ENCODE data around the gene DERL2. TPM values are rescaled to one million over a fixed set of nuclear protein-coding genes. Genes with fewer than 3 reads are reported as not detected.

DERL2 gene
- total RNA-seq, 6 experiments from 2014 or later, result 31.2 to 47.9 (median 43.2) TPM

GRCh38 chr17:5488752-5489151 is 2.8 kb upstream of the DERL2 start:
- Histone ChIP-seq H3K27me3 (no peaks in the 10 kb centered on the region), H3K4me3 (no peak overlapping the region), H3K9me3 (no peaks in the 10 kb centered on the region), H3K36me3 (peaks cover 0 to 23% (median 14%) of the 10 kb centered on the region in 4 donors), H3K27ac (no peak overlapping the region), H3K4me1 (peaks cover 0 to 27% (median 9%) of the 10 kb centered on the region in 4 donors)
- intact Hi-C loops (cut with DNase I), result no loop called here
- ATAC-seq, result no peak
- 88% methylated on average over 7 of the region's 8 CpGs for WGBS (ENCODE audit: insufficient coverage, low coverage, low lambda C conversion rate, missing lambda C conversion rate)
- TF ChIP-seq CTCF (IDR thresholded peaks at IDR 0.05) (no peak), POLR2A (IDR thresholded peaks at IDR 0.05) (no peak)
- no peak for DNase-seq

DNA sequence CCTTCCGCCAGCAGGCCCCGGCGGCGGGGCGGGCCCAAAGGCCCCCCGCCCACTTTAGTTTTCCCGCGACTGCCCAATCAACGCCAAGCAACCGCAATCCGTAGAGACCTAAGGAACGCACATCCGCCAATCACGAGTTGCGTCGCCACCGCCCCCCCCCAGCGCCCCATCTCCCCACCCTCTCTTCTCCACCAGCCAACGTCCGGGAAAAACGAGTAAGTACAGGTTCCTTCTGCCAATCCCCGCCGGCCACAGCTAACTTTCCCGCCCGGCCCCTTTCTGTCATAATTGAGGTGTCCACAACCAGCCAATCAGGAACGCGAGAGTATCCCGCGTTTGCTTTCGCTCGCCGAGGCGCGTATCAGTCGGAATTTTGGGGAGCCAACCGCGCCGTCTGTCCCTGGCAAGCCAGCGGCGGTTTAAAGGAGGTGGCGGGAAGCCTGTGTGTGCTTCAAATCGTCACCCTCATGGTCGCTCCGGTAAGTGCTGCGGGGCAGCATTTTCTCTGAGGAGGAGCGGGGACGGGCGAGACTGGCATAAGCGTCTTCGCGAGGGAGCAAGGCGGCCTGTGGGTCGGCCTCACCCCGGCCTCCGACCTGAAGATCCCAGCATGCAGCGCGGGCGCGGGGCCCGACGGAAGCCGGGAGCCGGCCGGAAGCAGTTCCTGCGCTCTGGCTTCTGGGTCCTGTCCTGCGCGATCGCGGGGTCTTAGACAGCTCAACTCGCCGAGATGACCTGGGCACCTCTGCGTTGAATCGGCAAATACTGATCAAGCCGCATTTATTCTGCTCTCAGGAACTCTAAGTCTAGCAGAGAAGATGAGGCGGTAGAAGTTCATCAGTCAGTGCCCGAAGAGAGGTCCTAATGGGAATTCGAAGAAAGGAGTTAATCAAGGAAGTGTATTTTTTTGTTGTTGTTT is 487 bp upstream of the DERL2 start, which contains the start of gene MIS12:
MIS12 (plus strand) TSS at position 361 of the 919 bp plus-strand sequence. CDS start 2,297 bp downstream, outside the sequence.
- no peaks in the 10 kb centered on the region for H3K9me3 ChIP-seq
- H3K27me3 ChIP-seq, result no peaks in the 10 kb centered on the region
- ATAC-seq (peak; percentile 92 to 96 (median 95)), DNase-seq (peak; percentile 98 to 99 (median 99))
- H3K36me3 ChIP-seq, result peaks cover 0 to 46% (median 22%) of the 10 kb centered on the region in 4 donors
- H3K4me3 ChIP-seq, result peak within 1 kb of the TSS; percentile 85 to 98 (median 91)
- intact Hi-C loops (cut with DNase I), result no loop called here
- peaks cover 0 to 27% (median 9%) of the 10 kb centered on the region in 4 donors for H3K4me1 ChIP-seq
- TF ChIP-seq POLR2A (IDR thresholded peaks at IDR 0.05) (peak; percentile 86), CTCF (IDR thresholded peaks at IDR 0.05) (no peak)
- peak within 1 kb of the TSS; percentile 96 to 99 (median 98) for H3K27ac ChIP-seq
- under 1% methylated on average over 66 of the region's 77 CpGs for WGBS (ENCODE audit: insufficient coverage, low coverage, low lambda C conversion rate, missing lambda C conversion rate)

DNA sequence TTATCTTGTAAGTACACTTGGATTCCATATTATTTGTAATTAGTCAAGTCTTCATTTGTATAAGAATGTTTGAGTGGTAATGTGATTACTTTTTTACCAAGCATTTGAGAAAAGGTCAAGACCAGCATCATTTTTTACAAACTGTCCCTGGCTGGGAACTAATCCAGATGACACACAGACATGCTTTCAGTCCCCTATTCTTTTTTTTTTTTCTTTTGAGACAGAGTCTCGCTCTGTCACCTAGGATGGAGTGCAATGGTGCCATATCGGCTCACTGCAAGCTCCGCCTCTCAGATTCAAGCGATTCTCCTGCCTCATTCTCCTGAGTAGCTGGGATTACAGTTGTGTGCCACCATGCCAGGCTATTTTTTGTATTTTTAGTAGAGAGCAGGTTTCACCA is 4.5 kb downstream of the DERL2 start:
- peaks cover 0 to 14% (median 6%) of the 10 kb centered on the region in 4 donors for H3K4me1 ChIP-seq
- intact Hi-C loops (cut with DNase I), result no loop called here
- H3K36me3 ChIP-seq, result peaks cover 9 to 72% (median 33%) of the 10 kb centered on the region in 4 donors
- H3K27me3 ChIP-seq, result no peaks in the 10 kb centered on the region
- no peaks in the 10 kb centered on the region for H3K9me3 ChIP-seq
- DNase-seq (no peak), ATAC-seq (no peak)
- TF ChIP-seq POLR2A (IDR thresholded peaks at IDR 0.05), result no peak
- no peak for TF ChIP-seq CTCF (IDR thresholded peaks at IDR 0.05)
- WGBS (ENCODE audit: insufficient coverage, low coverage, low lambda C conversion rate, missing lambda C conversion rate), result 81% methylated on average over 4 of the region's 4 CpGs
- H3K4me3 ChIP-seq, result no peak overlapping the region
- no peak overlapping the region for H3K27ac ChIP-seq

- Histone ChIP-seq H3K27ac (no peak overlapping the region), H3K9me3 (no peaks in the 10 kb centered on the region), H3K4me1 (peaks cover 0 to 14% (median 6%) of the 10 kb centered on the region in 4 donors), H3K4me3 (no peak overlapping the region), H3K36me3 (peaks cover 9 to 76% (median 33%) of the 10 kb centered on the region in 4 donors), H3K27me3 (no peaks in the 10 kb centered on the region)
- no peak for ATAC-seq
- intact Hi-C loops (cut with DNase I), result no loop called here
- TF ChIP-seq CTCF (IDR thresholded peaks at IDR 0.05) (no peak), POLR2A (IDR thresholded peaks at IDR 0.05) (no peak)
- WGBS (ENCODE audit: insufficient coverage, low coverage, low lambda C conversion rate, missing lambda C conversion rate), result 87% methylated on average over 6 of the region's 6 CpGs
- DNase-seq, result no peak
Measured at GRCh38 chr17:5480962-5481361, 5.0 kb downstream of the DERL2 start.
